Measurements from ENCODE around the gene CLEC16A.

The CLEC16A gene

GRCh38 chr16:11145819-11146211 is 201.5 kb downstream of the CLEC16A start:
- no peak for TF ChIP-seq CTCF (IDR thresholded peaks at IDR 0.05; ENCODE audit: low read depth, low read length)
- no peak overlapping the region for H3K4me3 ChIP-seq (ENCODE audit: low read depth, low read length)

DNA sequence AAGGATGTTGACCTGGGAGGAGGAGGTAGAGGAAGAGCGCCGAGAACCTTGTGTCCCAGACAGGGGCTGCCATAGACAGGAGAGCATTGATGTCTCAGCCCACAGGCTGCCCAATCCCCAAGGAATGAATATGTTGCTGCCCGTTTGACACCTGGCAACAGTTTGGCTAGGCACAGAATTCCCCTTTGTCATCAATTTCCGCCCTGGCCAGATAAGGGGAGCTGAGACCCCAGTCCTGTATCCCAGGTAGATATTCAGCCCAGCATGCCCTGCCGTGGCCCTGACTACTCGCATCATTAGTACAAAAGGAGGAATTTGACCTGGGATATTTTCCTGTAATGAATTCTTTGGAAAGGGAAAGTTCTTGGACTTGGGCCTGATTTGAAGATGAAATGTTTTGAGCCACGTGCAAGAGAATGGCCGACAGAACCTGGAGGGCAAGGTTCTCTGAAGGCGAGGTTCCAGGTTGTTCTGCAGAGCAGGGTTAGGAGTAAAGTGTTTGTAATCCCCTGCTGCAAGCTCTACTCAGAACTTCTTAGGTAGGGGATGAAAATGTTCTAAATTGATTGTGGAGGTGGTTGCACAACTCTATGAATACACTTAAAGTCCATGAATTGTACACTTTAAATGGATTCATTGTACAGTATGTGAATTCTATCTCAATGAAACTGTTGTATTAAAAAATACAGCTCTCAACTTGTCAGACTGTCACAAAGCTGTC is 202.8 kb downstream of the CLEC16A start:
- no peak for TF ChIP-seq CTCF (IDR thresholded peaks at IDR 0.05; ENCODE audit: low read depth, low read length)
- H3K4me3 ChIP-seq (ENCODE audit: low read depth, low read length) = no peak overlapping the region

DNA sequence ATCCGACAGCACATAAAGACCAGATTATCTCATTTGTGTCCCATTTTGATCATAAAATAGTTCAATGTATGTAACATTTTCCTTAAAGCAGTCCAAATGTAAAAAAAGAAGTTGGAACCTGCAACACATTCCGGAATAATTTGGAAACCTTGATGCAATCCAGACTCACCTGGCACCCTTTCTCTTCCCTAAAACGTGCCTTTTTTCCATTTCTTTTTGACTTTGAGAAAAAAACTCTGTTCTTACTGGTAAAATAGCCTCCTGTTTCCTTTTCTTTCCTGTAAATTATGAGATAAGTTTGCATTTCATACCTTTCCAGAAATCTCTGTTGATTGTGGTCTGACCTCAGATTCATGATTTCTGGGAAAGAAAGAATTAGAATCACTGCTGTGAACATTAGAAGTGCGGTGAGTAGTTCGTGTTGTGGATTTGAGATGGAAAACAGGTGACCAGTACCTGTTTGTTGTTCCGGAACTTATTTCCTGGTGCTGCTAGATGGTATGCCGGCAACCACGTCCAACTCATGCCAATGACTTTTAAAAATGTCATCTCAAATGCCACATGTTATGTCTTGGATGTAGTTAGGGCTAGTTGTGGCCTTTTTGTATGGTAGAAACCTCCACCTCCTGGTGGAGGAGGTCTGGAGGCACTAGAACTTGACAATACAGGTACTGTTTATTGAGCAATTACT is 203.5 kb downstream of the CLEC16A start:
- TF ChIP-seq CTCF (IDR thresholded peaks at IDR 0.05; ENCODE audit: low read depth, low read length) = no peak
- no peak overlapping the region for H3K4me3 ChIP-seq (ENCODE audit: low read depth, low read length)

- H3K4me3 ChIP-seq (ENCODE audit: low read depth, low read length) = no peak overlapping the region
- TF ChIP-seq CTCF (IDR thresholded peaks at IDR 0.05; ENCODE audit: low read depth, low read length) = no peak
Observed at GRCh38 chr16:11149011-11149616, 204.8 kb downstream of the CLEC16A start.

DNA sequence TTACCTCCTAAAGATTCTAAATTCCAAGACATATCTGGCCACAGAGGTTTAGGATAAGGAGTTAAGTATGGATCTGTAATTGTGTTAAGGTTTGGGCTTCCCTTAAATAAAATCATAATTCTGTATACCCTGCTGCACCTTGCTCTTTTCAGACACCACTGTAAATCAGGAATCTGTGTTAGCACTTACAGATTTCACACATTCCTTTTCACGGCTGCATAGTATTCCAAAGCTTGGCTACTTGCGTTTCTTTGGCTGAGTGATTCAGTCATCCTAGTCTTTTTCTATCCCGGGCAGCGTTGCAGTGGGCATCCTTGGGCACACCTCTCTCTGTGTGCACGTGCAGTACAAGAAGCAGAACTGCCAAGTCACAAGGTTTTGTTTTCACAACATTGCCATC is 205.8 kb downstream of the CLEC16A start:
- H3K4me3 ChIP-seq (ENCODE audit: low read depth, low read length) = no peak overlapping the region
- TF ChIP-seq CTCF (IDR thresholded peaks at IDR 0.05; ENCODE audit: low read depth, low read length) = no peak

GRCh38 chr16:11151156-11151884 is 207.0 kb downstream of the CLEC16A start:
- no peak overlapping the region for H3K4me3 ChIP-seq (ENCODE audit: low read depth, low read length)
- no peak for TF ChIP-seq CTCF (IDR thresholded peaks at IDR 0.05; ENCODE audit: low read depth, low read length)

All from WI38 (cell line).